A549 (cell line): Measurements from ENCODE around the gene CTNNA1.

ENCODE experiments used
- CTCF ChIP-seq: fragments of >200 bp; sonication (Bioruptor Twin); formaldehyde crosslinking; IDR thresholded peaks from 3 replicates; pipeline ENCODE4 v1.5.1; 2016
- ESRRA ChIP-seq: fragments of 150-350 bp; IDR thresholded peaks from 2 replicates; pipeline ENCODE4 v1.6.1; 2014; ENCODE audit warnings: mild to moderate bottlenecking, low read length, borderline replicate concordance
- FOSL2 ChIP-seq, 2 experiments: fragments of 450-650 bp in 1 of 2; fragments of >200 bp in 1 of 2; sonication (Bioruptor Twin) in 1 of 2; formaldehyde crosslinking; IDR thresholded peaks; 2 replicates each; pipeline versions ENCODE4 v1.5.0 to v1.6.1; 2016 to 2020; ENCODE audit warnings: mild to moderate bottlenecking in 1 of 2, moderate library complexity in 1 of 2

- peak; percentile 76 for TF ChIP-seq FOSL2 (IDR thresholded peaks at IDR 0.05)
- TF ChIP-seq FOSL2 (CRISPR knock-in tag; IDR thresholded peaks at IDR 0.05), result peak; percentile 97
- no peak for TF ChIP-seq CTCF
- TF ChIP-seq ESRRA, result no peak
These were observed at the start of gene CTNNA1 for GRCh38 chr5:138752951-138753793.
